ENCODE results near the gene PARPBP. TPM values are rescaled to one million over a fixed set of nuclear protein-coding genes. Genes with fewer than 3 reads are reported as not detected.
"Not testable (repeated sequence)": the region's sequence is repeated elsewhere in the genome, so short reads cannot be mapped to it uniquely, and the experiment has no call there.

PARPBP gene
- total and polyA plus RNA-seq, 2 donors (not counting 1 experiment from before 2014, with no cell fraction given): 1.2 to 5.2 TPM

DNA sequence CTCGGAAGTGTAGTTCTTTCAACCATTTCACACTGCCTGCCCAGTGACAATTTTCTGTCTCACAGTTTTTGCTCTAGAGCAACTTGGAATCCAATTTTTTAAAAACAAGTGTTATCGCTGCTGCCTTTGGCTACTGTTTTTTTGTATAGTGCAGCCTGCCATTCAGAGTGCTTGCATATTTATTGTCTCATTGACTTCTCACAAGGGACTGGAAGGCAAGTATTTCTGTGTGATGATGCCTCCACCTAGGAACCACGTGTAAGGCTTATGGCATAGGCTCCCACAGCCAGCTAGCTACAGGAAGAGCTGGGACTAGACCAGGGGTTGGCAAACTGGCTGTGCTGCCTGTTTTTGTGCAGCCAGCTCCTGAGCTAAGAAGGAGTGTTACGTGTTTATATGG is 903 bp downstream of the PARPBP start:
- H3K9me3 ChIP-seq (ENCODE audit: control extremely low read depth in 1 of 3, control insufficient read depth in 2 of 3, insufficient read depth in 1 of 3, low read length in 2 of 3): no peaks in the 10 kb centered on the region
- peak; percentile 6 for DNase-seq
- WGBS (ENCODE audit: insufficient coverage): 86% methylated on average over 1 of the region's 4 CpGs
- Mint-ChIP-seq H3K9me3 (ENCODE audit: insufficient read depth) (no peaks in the 10 kb centered on the region), H3K27me3 (no peaks in the 10 kb centered on the region), H3K4me3 (peak overlapping the region; percentile 89), H3K27ac (peak overlapping the region; percentile 50), H3K4me1 (peaks cover 16% of the 10 kb centered on the region)
- H3K9ac ChIP-seq (ENCODE audit: low read length): peak overlapping the region; percentile 70
- TF ChIP-seq, protein P1, sequence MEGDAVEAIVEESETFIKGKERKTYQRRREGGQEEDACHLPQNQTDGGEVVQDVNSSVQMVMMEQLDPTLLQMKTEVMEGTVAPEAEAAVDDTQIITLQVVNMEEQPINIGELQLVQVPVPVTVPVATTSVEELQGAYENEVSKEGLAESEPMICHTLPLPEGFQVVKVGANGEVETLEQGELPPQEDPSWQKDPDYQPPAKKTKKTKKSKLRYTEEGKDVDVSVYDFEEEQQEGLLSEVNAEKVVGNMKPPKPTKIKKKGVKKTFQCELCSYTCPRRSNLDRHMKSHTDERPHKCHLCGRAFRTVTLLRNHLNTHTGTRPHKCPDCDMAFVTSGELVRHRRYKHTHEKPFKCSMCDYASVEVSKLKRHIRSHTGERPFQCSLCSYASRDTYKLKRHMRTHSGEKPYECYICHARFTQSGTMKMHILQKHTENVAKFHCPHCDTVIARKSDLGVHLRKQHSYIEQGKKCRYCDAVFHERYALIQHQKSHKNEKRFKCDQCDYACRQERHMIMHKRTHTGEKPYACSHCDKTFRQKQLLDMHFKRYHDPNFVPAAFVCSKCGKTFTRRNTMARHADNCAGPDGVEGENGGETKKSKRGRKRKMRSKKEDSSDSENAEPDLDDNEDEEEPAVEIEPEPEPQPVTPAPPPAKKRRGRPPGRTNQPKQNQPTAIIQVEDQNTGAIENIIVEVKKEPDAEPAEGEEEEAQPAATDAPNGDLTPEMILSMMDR (IDR thresholded peaks at IDR 0.05): no peak
- TF ChIP-seq EZH2 (IDR thresholded peaks at IDR 0.05; ENCODE audit: borderline replicate concordance, insufficient read depth, low read depth, low read length, poor library complexity, severe bottlenecking): no peak
- ChIA-PET CTCF (interaction anchor here (0.9 kb wide), 1 partner anchor 11 kb away, joined by 4 read pairs; no protein-coding TSS in a partner anchor), POLR2A (interaction anchor here (0.7 kb wide), 1 partner anchor 66 kb away, joined by 5 read pairs; no protein-coding TSS in a partner anchor)
- no peaks in the 10 kb centered on the region for H3K27me3 ChIP-seq (replicated peaks in 1 of 4; ENCODE audit: control extremely low read depth in 1 of 4, control insufficient read depth in 3 of 4, insufficient read depth in 4 of 4, low read length in 3 of 4)
- H3K27ac ChIP-seq (ENCODE audit: low read length in 2 of 2): no peak overlapping the region
- no peak for ATAC-seq (ENCODE audit: low read depth)
- peak overlapping the region; percentile 94 for H2AFZ ChIP-seq (ENCODE audit: insufficient read depth, low read depth, low read length, poor library complexity, severe bottlenecking)
- intact Hi-C loops (cut with micrococcal nuclease): loop anchor here (1.0 to 5.0 kb wide), 6 partner anchors 59 to 349 kb away; no protein-coding TSS in a partner anchor
- peaks cover 15% of the 10 kb centered on the region for H3K79me2 ChIP-seq (ENCODE audit: control insufficient read depth, insufficient read depth, low read length)
- no peaks in the 10 kb centered on the region for H4K20me1 ChIP-seq (ENCODE audit: control insufficient read depth, insufficient read depth, low read length, poor library complexity, severe bottlenecking)
- H3K4me2 ChIP-seq (replicated peaks; ENCODE audit: low read depth, low read length, poor library complexity, severe bottlenecking): peak overlapping the region; percentile 75
- peaks cover 15 to 18% of the 10 kb centered on the region in 2 donors for H3K4me1 ChIP-seq (ENCODE audit: control insufficient read depth in 2 of 2, insufficient read depth in 2 of 2, low read length in 2 of 2)
- H3K36me3 ChIP-seq (replicated peaks in 1 of 2; ENCODE audit: control extremely low read depth in 1 of 2, control insufficient read depth in 1 of 2, extremely low read depth in 1 of 2, insufficient read depth in 2 of 2, low read length in 1 of 2): no peaks in the 10 kb centered on the region
- H3K4me3 ChIP-seq (ENCODE audit: control extremely low read depth in 1 of 5, extremely low read depth in 1 of 5, insufficient read depth in 1 of 5, low read depth in 2 of 5, low read length in 4 of 5): peak overlapping the region in 4 of 5 experiments; percentile 82 to 90 (median 86)

DNA sequence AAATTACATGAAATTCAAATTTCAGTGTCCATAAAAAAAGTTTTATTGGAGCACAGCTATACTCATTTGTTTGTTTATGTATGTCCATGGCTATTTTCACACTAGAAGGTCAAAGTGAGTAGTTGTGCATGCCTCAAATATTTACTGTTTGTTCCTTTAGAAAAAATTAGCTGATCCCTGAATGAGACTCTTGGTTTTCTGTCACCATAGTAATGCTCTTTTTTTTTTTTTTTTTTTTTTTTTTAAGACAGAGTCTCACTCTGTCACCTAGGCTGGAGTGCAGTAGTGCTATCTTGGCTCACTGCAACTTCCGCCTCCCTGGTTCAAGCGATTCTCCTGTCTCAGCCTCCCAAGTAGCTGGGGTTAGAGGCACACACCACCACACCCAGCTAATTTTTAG is 1.3 kb downstream of the PARPBP start:
- H3K4me3 ChIP-seq (ENCODE audit: control extremely low read depth in 1 of 5, extremely low read depth in 1 of 5, insufficient read depth in 1 of 5, low read depth in 2 of 5, low read length in 4 of 5); H3K9me3 Mint-ChIP-seq (ENCODE audit: insufficient read depth); H3K9me3 ChIP-seq (ENCODE audit: control extremely low read depth in 1 of 3, control insufficient read depth in 2 of 3, insufficient read depth in 1 of 3, low read length in 2 of 3); H3K4me2 ChIP-seq (replicated peaks; ENCODE audit: low read depth, low read length, poor library complexity, severe bottlenecking); DNase-seq; H3K27ac ChIP-seq (ENCODE audit: low read length in 2 of 2); H3K27me3 ChIP-seq (replicated peaks in 1 of 4; ENCODE audit: control extremely low read depth in 1 of 4, control insufficient read depth in 3 of 4, insufficient read depth in 4 of 4, low read length in 3 of 4); H3K27me3 Mint-ChIP-seq; H4K20me1 ChIP-seq (ENCODE audit: control insufficient read depth, insufficient read depth, low read length, poor library complexity, severe bottlenecking); H3K36me3 ChIP-seq (replicated peaks in 1 of 2; ENCODE audit: control extremely low read depth in 1 of 2, control insufficient read depth in 1 of 2, extremely low read depth in 1 of 2, insufficient read depth in 2 of 2, low read length in 1 of 2); ATAC-seq (ENCODE audit: low read depth); H3K27ac Mint-ChIP-seq; H3K9ac ChIP-seq (ENCODE audit: low read length); H2AFZ ChIP-seq (ENCODE audit: insufficient read depth, low read depth, low read length, poor library complexity, severe bottlenecking); H3K4me3 Mint-ChIP-seq: not testable (repeated sequence)
- 100% methylated on average over 2 of the region's 2 CpGs for WGBS (ENCODE audit: insufficient coverage)
- intact Hi-C loops (cut with micrococcal nuclease): loop anchor here (2.0 to 5.0 kb wide), 4 partner anchors 184 to 349 kb away; no protein-coding TSS in a partner anchor
- Histone ChIP-seq H3K4me1 (ENCODE audit: control insufficient read depth in 2 of 2, insufficient read depth in 2 of 2, low read length in 2 of 2) (peaks cover 15 to 18% of the 10 kb centered on the region in 2 donors), H3K79me2 (ENCODE audit: control insufficient read depth, insufficient read depth, low read length) (peaks cover 15% of the 10 kb centered on the region)
- POLR2A ChIA-PET: interaction anchor here (0.7 kb wide), 1 partner anchor 66 kb away, joined by 5 read pairs; no protein-coding TSS in a partner anchor
- peaks cover 16% of the 10 kb centered on the region for H3K4me1 Mint-ChIP-seq
- CTCF ChIA-PET: interaction anchor here (0.9 to 1.0 kb wide), 3 partner anchors 11 to 581 kb away, joined by 3 to 4 read pairs (median 3); no protein-coding TSS in a partner anchor

DNA sequence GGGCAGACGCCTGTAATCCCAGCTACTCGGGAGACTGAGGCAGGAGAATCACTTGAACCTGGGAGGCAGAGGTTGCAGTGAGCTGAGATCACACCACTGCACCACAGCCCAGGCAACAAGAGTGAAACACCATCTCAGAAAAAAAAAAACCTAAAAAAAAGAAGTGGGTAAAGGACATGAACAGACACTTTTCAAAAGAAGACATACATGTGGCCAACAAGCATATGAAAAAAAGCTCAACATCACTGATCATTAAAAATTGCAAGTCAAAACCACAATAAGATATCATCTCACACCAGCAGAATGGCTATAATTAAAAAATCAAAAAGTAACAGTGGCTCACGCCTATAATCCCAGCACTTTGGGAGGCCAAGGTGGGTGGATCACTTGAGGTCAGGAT is 10.7 kb downstream of the PARPBP start:
- H3K27ac ChIP-seq (ENCODE audit: low read length in 2 of 2); CTCF ChIA-PET; H3K4me1 Mint-ChIP-seq; H3K9me3 Mint-ChIP-seq (ENCODE audit: insufficient read depth); H3K27me3 Mint-ChIP-seq; H3K4me2 ChIP-seq (replicated peaks; ENCODE audit: low read depth, low read length, poor library complexity, severe bottlenecking); H4K20me1 ChIP-seq (ENCODE audit: control insufficient read depth, insufficient read depth, low read length, poor library complexity, severe bottlenecking); H3K27ac Mint-ChIP-seq; H3K9ac ChIP-seq (ENCODE audit: low read length); H3K9me3 ChIP-seq (ENCODE audit: control extremely low read depth in 1 of 3, control insufficient read depth in 2 of 3, insufficient read depth in 1 of 3, low read length in 2 of 3); H3K79me2 ChIP-seq (ENCODE audit: control insufficient read depth, insufficient read depth, low read length); H3K4me1 ChIP-seq (ENCODE audit: control insufficient read depth in 2 of 2, insufficient read depth in 2 of 2, low read length in 2 of 2); ATAC-seq (ENCODE audit: low read depth); intact Hi-C loops (cut with micrococcal nuclease); H3K27me3 ChIP-seq (replicated peaks in 1 of 4; ENCODE audit: control extremely low read depth in 1 of 4, control insufficient read depth in 3 of 4, insufficient read depth in 4 of 4, low read length in 3 of 4); H3K4me3 Mint-ChIP-seq; DNase-seq; H2AFZ ChIP-seq (ENCODE audit: insufficient read depth, low read depth, low read length, poor library complexity, severe bottlenecking); H3K36me3 ChIP-seq (replicated peaks in 1 of 2; ENCODE audit: control extremely low read depth in 1 of 2, control insufficient read depth in 1 of 2, extremely low read depth in 1 of 2, insufficient read depth in 2 of 2, low read length in 1 of 2); H3K4me3 ChIP-seq (ENCODE audit: control extremely low read depth in 1 of 5, extremely low read depth in 1 of 5, insufficient read depth in 1 of 5, low read depth in 2 of 5, low read length in 4 of 5): not testable (repeated sequence)
- 88% methylated on average over 1 of the region's 3 CpGs for WGBS (ENCODE audit: insufficient coverage)
- POLR2A ChIA-PET: interaction anchor here (0.6 kb wide), 1 partner anchor 11 kb away, joined by 3 read pairs; the partner anchor contains the start of genes NUP37 and PARPBP

Measured in B cell (primary cell).